ENCODE measurements around the gene CPVL. TPM values are rescaled to one million over a fixed set of nuclear protein-coding genes. Genes with fewer than 3 reads are reported as not detected.

CPVL gene
- total RNA-seq, 1 experiment from 2014 or later = 1.1 TPM

DNA sequence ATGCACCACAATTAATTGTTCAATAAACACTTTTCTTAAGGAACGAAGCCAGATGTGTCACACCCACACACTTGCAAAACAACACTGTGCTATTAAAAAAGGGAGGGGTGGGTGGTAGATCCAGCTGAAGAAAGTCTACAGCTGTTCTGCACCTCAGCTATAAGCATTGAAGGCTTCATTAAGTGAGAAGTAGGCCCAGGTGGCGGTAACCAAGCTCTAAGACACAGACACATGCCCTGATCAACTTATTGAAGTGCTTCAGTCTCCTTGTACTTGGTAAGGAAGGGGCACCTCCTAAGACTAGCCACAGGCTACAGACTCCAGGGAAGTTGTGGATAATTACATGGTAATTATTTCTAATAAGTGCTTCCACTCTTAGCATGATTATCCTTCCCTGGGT, 4.5 kb upstream of the CPVL start:
- no peak overlapping the region for H3K27ac ChIP-seq (ENCODE audit: low read length)
- in situ Hi-C loops (cut with HindIII; ENCODE audit: low pct_unique_long_range_greater_than_20kb, low sequenced_read_pairs) (no loop called here), intact Hi-C loops (cut with micrococcal nuclease; ENCODE audit: unreplicated experiment) (no loop called here)
- ChIA-PET CTCF (interaction anchor here (0.6 kb wide), 1 partner anchor 1338 kb away, joined by 5 read pairs; no protein-coding TSS in a partner anchor), POLR2A (no interaction called here)
- peaks cover 28% of the 10 kb centered on the region for H3K27me3 ChIP-seq (ENCODE audit: control insufficient read depth, insufficient read depth, low read length)
- peaks cover 6% of the 10 kb centered on the region; the same call in 1 of the 2 replicates for H3K4me1 ChIP-seq (ENCODE audit: control insufficient read depth, insufficient read depth, low read length)
- H3K9me3 ChIP-seq (ENCODE audit: control insufficient read depth, insufficient read depth, low read depth, low read length) = no peaks in the 10 kb centered on the region
- H3K36me3 ChIP-seq (ENCODE audit: control insufficient read depth, insufficient read depth, low read length) = no peaks in the 10 kb centered on the region; the same call in 1 of the 2 replicates
- DNase-seq (ENCODE audit: low read depth, low spot score) (no peak), ATAC-seq (no peak)
- no peak overlapping the region for H3K4me3 ChIP-seq (ENCODE audit: low read depth in 2 of 2, low read length in 2 of 2)
- no peak for TF ChIP-seq TCF7L2 (IDR thresholded peaks at IDR 0.05; ENCODE audit: low read depth, low read length)
- no TSS peak for BruUV-seq (replicated peaks)

DNA sequence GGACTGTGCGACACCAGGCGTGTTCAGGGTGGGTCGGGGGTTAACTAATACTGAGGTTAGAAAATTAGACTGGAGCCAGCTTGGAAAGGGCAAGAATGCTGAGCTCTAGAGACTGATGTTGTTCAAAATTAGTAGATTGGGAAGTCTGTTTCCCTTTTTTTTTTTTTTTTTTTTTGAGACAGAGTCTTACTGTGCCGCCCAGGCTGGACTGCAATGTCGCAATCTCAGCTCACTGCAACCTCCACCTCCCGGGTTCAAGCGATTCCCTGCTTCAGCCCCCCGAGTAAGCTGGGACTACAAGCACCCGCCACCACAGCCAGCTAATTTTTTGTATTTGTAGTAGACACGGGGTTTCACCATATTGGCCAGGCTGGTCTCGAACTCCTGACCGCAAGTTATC, 2.7 kb upstream of the CPVL start:
- intact Hi-C loops (cut with micrococcal nuclease; ENCODE audit: unreplicated experiment) = no loop called here
- H3K4me1 ChIP-seq (ENCODE audit: control insufficient read depth, insufficient read depth, low read length) = peaks cover 6% of the 10 kb centered on the region; the same call in 1 of the 2 replicates
- no peak for TF ChIP-seq POLR2AphosphoS5 (IDR thresholded peaks at IDR 0.05; ENCODE audit: low read depth, low read length)
- TF ChIP-seq TCF7L2 (IDR thresholded peaks at IDR 0.05; ENCODE audit: low read depth, low read length) = no peak
- TF ChIP-seq SIN3A (IDR thresholded peaks at IDR 0.05; ENCODE audit: borderline replicate concordance, insufficient read depth, low read depth, low read length) = no peak
- TF ChIP-seq, protein P1, sequence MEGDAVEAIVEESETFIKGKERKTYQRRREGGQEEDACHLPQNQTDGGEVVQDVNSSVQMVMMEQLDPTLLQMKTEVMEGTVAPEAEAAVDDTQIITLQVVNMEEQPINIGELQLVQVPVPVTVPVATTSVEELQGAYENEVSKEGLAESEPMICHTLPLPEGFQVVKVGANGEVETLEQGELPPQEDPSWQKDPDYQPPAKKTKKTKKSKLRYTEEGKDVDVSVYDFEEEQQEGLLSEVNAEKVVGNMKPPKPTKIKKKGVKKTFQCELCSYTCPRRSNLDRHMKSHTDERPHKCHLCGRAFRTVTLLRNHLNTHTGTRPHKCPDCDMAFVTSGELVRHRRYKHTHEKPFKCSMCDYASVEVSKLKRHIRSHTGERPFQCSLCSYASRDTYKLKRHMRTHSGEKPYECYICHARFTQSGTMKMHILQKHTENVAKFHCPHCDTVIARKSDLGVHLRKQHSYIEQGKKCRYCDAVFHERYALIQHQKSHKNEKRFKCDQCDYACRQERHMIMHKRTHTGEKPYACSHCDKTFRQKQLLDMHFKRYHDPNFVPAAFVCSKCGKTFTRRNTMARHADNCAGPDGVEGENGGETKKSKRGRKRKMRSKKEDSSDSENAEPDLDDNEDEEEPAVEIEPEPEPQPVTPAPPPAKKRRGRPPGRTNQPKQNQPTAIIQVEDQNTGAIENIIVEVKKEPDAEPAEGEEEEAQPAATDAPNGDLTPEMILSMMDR (IDR thresholded peaks at IDR 0.05) = no peak
- TF ChIP-seq, protein P2, sequence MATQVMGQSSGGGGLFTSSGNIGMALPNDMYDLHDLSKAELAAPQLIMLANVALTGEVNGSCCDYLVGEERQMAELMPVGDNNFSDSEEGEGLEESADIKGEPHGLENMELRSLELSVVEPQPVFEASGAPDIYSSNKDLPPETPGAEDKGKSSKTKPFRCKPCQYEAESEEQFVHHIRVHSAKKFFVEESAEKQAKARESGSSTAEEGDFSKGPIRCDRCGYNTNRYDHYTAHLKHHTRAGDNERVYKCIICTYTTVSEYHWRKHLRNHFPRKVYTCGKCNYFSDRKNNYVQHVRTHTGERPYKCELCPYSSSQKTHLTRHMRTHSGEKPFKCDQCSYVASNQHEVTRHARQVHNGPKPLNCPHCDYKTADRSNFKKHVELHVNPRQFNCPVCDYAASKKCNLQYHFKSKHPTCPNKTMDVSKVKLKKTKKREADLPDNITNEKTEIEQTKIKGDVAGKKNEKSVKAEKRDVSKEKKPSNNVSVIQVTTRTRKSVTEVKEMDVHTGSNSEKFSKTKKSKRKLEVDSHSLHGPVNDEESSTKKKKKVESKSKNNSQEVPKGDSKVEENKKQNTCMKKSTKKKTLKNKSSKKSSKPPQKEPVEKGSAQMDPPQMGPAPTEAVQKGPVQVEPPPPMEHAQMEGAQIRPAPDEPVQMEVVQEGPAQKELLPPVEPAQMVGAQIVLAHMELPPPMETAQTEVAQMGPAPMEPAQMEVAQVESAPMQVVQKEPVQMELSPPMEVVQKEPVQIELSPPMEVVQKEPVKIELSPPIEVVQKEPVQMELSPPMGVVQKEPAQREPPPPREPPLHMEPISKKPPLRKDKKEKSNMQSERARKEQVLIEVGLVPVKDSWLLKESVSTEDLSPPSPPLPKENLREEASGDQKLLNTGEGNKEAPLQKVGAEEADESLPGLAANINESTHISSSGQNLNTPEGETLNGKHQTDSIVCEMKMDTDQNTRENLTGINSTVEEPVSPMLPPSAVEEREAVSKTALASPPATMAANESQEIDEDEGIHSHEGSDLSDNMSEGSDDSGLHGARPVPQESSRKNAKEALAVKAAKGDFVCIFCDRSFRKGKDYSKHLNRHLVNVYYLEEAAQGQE (IDR thresholded peaks at IDR 0.05; ENCODE audit: insufficient read depth in 1 of 2, low read depth in 2 of 2, low read length in 1 of 2) = no peak
- no peaks in the 10 kb centered on the region for H3K9me3 ChIP-seq (ENCODE audit: control insufficient read depth, insufficient read depth, low read depth, low read length)
- H3K36me3 ChIP-seq (ENCODE audit: control insufficient read depth, insufficient read depth, low read length) = no peaks in the 10 kb centered on the region; the same call in 1 of the 2 replicates
- POLR2A ChIA-PET = interaction anchor here (0.6 kb wide), 1 partner anchor 831 kb away, joined by 6 read pairs; no protein-coding TSS in a partner anchor
- BruUV-seq (replicated peaks) = no TSS peak
- no peak overlapping the region for H3K27ac ChIP-seq (ENCODE audit: low read length)
- peaks cover 43% of the 10 kb centered on the region for H3K27me3 ChIP-seq (ENCODE audit: control insufficient read depth, insufficient read depth, low read length)
- H3K4me3 ChIP-seq (ENCODE audit: low read depth in 2 of 2, low read length in 2 of 2) = no peak overlapping the region
- DNase-seq (ENCODE audit: low read depth, low spot score) = no peak
- in situ Hi-C loops (cut with HindIII; ENCODE audit: low pct_unique_long_range_greater_than_20kb, low sequenced_read_pairs) = no loop called here
- ATAC-seq = no peak
- CTCF ChIA-PET = no interaction called here

DNA sequence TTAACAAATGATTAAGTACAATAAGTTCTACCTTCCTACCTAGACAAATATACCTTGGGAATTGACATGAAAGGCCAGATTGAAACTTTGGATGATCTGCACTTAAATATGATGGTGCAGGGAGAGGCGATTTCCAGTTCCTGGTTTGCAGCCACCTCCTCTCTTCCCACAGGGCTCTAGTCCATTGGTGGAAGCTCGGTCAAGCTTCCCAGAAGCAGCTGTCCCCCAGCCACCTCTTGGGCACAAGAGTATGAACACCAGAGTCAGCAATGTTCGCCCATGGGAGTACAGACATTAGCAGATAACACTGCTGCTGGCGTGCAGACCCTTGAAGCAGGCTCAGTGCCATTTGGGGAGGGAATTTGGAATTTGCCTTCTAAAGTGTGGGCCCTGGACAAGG, 1.5 kb upstream of the CPVL start:
- peaks cover 6% of the 10 kb centered on the region; the same call in 1 of the 2 replicates for H3K4me1 ChIP-seq (ENCODE audit: control insufficient read depth, insufficient read depth, low read length)
- ATAC-seq = no peak
- peaks cover 52% of the 10 kb centered on the region for H3K27me3 ChIP-seq (ENCODE audit: control insufficient read depth, insufficient read depth, low read length)
- no peaks in the 10 kb centered on the region for H3K9me3 ChIP-seq (ENCODE audit: control insufficient read depth, insufficient read depth, low read depth, low read length)
- POLR2A ChIA-PET = no interaction called here
- TF ChIP-seq TCF7L2 (IDR thresholded peaks at IDR 0.05; ENCODE audit: low read depth, low read length) (no peak), SIN3A (IDR thresholded peaks at IDR 0.05; ENCODE audit: borderline replicate concordance, insufficient read depth, low read depth, low read length) (no peak), POLR2AphosphoS5 (IDR thresholded peaks at IDR 0.05; ENCODE audit: low read depth, low read length) (no peak)
- TF ChIP-seq, protein P2 (IDR thresholded peaks at IDR 0.05; ENCODE audit: insufficient read depth in 1 of 2, low read depth in 2 of 2, low read length in 1 of 2) = no peak
- TF ChIP-seq, protein P1 (IDR thresholded peaks at IDR 0.05) = no peak
- H3K4me3 ChIP-seq (ENCODE audit: low read depth in 2 of 2, low read length in 2 of 2) = no peak overlapping the region
- DNase-seq (ENCODE audit: low read depth, low spot score) = no peak
- CTCF ChIA-PET = no interaction called here
- BruUV-seq (replicated peaks) = no TSS peak
- H3K27ac ChIP-seq (ENCODE audit: low read length) = no peak overlapping the region
- intact Hi-C loops (cut with micrococcal nuclease; ENCODE audit: unreplicated experiment) (no loop called here), in situ Hi-C loops (cut with HindIII; ENCODE audit: low pct_unique_long_range_greater_than_20kb, low sequenced_read_pairs) (no loop called here)
- no peaks in the 10 kb centered on the region; the same call in 1 of the 2 replicates for H3K36me3 ChIP-seq (ENCODE audit: control insufficient read depth, insufficient read depth, low read length)

Data from Panc1 (cell line).